Stimulated activated CD4-positive, alpha-beta T cell treated with anti-CD3 and anti-CD28 coated beads, Interleukin-4, amount 100 ng/mL, for 48 hours (primary cell): ENCODE measurements around the gene SUMO2.
"Not testable (repeated sequence)": the region's sequence is repeated elsewhere in the genome, so short reads cannot be mapped to it uniquely, and the experiment has no call there.

Source experiments
- DNase-seq, 2 donors: peaks; one replicate each; pipeline ENCODE4 v3.0.0-alpha.2; 2020; ENCODE audit warnings: low read depth in 2 of 2

Gene SUMO2

DNA sequence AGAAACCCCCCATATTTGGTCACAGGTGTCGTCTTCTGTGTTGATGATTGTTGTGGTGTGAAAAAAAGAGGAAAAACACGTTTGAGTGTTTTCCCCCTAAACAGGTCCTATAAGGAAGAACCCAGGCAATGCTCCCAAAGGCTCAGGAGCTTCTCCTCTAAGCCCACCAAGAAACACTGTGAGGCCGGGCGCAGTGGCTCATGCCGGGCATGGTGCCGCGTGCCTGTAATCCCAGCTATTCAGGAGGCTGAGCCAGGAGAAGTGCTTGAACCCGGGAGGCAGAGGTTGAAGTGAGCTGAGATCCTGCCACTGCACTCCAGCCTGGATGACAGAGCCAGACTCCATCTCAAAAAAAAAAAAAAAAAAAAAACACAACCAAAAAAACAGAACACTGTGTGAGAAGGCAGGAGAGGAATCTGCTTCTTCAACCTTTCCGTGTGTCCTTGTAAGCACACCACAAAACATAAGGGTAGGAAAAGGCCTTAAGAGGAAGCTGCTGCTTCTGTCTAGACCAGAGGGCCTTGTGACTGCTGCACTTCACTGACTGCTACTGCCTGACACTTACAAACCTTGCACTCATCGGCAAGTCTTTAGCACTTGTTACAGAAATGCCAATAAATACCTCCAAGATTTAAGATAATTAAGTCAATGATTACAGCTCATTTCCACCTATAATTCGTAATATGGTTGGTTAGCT lies 37.8 kb downstream of the SUMO2 start:
- DNase-seq = no peak

GRCh38 chr17:75142236-75142971 lies 40.4 kb downstream of the SUMO2 start:
- no peak for DNase-seq

DNA sequence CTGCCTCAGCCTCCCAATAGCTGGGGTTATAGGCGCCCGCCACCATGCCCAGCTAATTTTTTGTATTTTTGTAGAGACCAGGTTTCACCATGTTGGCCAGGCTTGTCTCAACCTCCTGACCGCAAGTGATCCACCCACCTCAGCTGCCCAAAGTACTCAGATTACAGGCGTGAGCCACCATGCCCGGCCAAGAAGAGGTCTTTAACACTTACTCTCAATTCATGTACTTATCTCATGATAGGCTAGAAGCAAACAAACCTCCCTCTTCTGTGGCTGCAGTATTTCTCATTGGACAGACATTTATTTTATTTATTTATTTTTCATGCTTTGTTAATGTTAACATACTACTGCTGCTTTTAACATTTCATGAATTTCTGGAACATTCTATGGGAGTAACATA lies 44.2 kb downstream of the SUMO2 start:
- DNase-seq = no peak

GRCh38 chr17:75137762-75138161 lies 45.0 kb downstream of the SUMO2 start:
- not testable (repeated sequence) for DNase-seq

DNA sequence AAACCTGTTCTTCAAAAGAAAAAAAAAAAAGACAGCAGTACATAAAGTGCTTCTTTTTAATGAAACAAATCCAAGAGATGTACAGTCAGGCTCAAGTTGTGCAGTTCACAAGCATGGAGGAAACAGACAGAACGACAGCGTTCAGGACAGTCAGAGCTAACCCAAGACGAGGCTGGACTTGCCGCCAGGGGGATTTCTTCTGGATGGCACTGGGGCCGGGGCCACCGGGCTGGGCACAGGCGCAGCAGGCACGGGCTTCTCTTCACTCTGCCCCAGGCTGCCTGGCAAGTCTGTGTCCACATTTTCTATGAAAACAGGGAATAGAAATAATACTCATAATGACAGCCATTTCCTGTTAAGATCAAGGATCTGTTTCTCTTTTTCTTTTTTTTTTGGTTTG lies 46.8 kb downstream of the SUMO2 start:
- no peak for DNase-seq

GRCh38 chr17:75135452-75135851 lies 47.3 kb downstream of the SUMO2 start:
- DNase-seq = no peak

DNA sequence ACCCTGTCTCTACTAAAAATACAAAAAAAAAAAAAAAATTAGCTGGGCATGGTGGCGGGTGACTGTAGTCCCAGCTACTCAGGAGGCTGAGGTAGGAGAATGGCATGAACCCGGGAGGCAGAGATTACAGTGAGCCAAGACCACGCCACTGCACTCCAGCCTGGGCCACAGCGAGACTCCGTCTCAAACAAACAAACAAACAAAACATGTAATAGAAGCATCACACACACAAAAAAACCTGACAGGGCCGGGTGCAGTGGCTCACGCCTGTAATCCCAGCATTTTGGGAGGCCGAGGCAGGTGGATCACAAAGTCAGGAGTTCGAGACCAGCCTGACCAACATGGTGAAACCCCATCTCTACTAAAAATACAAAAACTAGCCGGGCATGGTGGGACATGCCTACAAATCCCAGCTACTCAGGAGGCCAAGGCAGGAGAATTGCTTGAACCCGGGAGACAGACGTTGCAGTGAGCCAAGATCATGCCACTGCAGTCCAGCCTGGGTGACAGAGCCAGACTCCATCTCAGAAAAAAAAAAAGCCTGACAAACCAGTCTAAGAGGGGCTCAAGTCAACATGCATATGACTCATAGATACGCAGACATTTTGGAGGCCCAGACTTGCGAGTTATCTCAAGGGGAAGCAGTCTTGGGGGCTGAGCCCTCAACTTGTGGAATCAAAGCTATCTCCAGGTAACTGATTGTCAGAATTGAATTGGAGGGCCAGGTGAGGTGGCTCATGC lies 49.0 kb downstream of the SUMO2 start:
- DNase-seq = not testable (repeated sequence)

- DNase-seq = no peak
These were observed 49.8 kb downstream of the SUMO2 start for GRCh38 chr17:75133001-75133400.

GRCh38 chr17:75132018-75133000 lies 50.5 kb downstream of the SUMO2 start:
- DNase-seq = not testable (repeated sequence)

DNA sequence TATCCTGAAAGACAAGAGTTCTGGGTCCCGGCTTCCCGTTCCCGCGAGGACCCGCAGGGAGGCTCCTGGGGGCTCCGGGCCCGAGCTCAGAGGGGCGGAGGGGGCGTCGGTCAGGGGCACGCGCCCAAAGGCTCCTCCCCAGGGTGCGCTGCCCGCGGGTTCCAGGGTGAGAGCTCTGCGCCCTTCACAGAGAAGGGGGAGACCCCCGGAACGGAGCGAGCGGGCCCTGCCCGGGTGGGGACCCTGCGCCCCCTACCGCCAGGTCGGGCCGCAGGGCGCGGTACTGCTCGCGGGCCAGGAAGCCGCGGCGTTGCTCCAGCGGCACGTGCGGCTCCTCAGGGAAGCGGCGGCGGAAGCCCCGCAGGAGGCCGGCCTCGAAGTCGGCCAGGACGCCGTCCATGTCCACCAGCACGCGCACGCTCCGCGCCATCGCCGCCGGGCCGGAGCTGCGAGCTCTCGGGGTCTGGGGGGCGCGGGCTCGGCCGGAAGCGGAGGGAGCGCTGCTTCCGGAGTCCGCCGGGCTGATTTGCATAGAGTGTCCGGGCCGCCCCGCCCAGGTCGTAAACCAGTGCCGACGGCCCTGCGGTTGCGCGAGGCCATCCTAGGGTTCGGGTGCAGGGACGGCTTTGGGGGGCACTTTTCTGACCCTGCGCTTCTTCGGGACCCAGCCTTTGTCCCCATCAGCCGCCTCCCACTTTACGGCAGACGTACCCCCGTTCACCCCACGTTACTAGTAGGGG lies 51.3 kb downstream of the SUMO2 start, which contains the start of gene NT5C:
Gene NT5C, minus strand, starts transcription at position 465 of the 740 bp plus-strand sequence. Its CDS starts 35 bp downstream, at position 430.
- DNase-seq = peak; percentile 61 to 74

- DNase-seq = peak; percentile 35 to 38
These were observed 52.0 kb downstream of the SUMO2 start for GRCh38 chr17:75130632-75131277.

DNA sequence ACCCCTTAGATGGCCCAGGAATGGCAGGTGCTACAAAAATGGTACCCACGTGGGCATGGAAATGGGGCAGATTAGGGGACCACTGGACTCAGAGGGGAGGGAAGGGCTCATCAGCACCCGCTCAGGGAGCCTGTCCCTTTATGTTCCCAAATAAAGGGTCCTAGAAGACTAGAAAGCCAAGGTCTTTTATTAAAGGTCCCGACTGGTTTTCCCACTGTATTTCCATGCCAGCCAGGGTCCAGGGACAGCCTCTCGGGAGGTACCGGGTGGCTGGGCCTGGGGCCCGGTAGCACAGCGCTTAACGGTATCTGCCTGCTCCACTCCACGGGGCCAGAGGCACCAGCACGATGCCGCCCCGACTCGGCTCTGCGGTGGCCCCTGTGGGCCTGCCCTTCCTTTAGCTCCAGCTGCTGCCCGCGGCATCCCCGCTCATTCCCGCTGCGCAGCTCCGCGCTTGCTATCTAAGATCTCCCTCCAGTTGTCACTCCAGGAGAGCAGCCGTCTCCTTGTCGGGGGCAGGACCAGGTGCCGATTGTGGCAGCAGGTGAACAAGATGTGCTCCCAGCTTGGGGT lies 52.6 kb downstream of the SUMO2 start:
- no peak for DNase-seq

DNA sequence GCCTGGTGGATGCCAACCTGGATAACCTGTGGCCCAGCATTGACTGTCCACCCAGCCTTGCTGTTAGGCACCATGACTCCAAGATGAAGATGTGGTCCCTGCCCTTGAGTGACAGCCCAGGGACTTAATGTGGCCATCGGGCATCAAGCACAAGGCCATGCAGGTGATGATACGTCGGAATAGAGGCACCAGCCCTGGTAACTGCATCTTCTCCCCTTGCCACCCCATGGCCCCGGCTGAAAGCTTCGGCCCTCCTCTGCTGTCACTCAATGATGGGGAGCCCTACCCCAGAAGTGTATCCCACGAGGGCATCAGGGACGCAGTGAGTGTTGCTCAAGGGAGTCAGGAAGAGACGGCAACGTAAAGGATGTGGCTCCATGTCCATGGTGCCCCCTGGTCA lies 53.2 kb downstream of the SUMO2 start:
- DNase-seq = no peak

- no peak for DNase-seq
These were observed 53.9 kb downstream of the SUMO2 start for GRCh38 chr17:75128694-75129505.

GRCh38 chr17:75127936-75128335 lies 54.8 kb downstream of the SUMO2 start:
- not testable (repeated sequence) for DNase-seq

GRCh38 chr17:75126954-75127353 lies 55.8 kb downstream of the SUMO2 start:
- no peak for DNase-seq

- no peak for DNase-seq
These were observed 56.8 kb downstream of the SUMO2 start for GRCh38 chr17:75125984-75126383.

- DNase-seq = no peak
These were observed 58.0 kb downstream of the SUMO2 start for GRCh38 chr17:75124819-75125162.
